GM12875 (cell line): ENCODE results near the gene FGGY.

Experiments
- H3K4me3 ChIP-seq: one replicate; pipeline ENCODE4 v1.5.1; 2011; ENCODE audit warnings: low read depth, low read length, control low read depth
- CTCF ChIP-seq: IDR thresholded peaks from 2 replicates; pipeline ENCODE4 v1.5.1; 2011; ENCODE audit warnings: low read depth, mild to moderate bottlenecking, control low read depth, inconsistent platforms, low read length, moderate library complexity, borderline replicate concordance; ENCODE audit not compliant: insufficient read depth

The FGGY gene

DNA sequence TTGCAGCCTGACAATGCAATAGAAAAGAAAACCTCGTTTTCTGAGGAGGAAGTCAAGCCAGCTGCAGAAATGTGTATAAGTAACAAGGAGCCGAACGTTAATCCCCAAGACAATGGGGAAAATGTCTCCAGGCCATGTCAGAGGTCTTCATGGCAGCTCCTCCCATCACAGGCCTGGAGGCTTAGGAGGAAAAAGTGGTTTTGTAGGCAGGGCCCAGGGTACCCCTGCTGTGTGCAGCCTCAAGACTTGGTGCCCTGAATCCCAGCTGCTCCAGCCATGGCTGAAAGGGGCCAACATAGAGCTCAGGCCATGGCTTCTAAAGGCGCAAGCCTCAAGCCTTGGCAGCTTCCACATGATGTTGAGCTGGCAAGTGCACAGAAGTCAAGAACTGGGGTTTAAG lies 439.9 kb downstream of the FGGY start:
- no peak overlapping the region for H3K4me3 ChIP-seq
- no peak for TF ChIP-seq CTCF

DNA sequence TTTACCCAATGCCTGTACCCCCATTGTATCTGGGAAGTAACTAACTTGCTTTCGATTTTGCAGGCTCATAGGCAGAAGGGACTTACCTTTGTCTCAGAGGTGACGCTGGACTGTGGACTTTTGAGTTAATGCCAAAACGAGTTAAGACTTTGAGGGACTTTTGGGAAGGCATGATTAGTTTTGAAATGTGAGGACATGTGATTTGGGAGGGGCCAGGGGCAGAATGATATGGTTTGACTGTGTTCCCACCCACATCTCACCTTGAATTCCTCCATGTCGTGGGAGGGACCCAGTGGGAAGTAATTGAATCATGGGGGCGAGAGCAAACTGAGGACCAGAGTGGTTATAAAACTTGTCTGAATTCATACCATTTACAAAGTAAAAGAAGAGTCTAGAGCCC lies 440.7 kb downstream of the FGGY start:
- TF ChIP-seq CTCF = no peak
- H3K4me3 ChIP-seq = no peak overlapping the region

DNA sequence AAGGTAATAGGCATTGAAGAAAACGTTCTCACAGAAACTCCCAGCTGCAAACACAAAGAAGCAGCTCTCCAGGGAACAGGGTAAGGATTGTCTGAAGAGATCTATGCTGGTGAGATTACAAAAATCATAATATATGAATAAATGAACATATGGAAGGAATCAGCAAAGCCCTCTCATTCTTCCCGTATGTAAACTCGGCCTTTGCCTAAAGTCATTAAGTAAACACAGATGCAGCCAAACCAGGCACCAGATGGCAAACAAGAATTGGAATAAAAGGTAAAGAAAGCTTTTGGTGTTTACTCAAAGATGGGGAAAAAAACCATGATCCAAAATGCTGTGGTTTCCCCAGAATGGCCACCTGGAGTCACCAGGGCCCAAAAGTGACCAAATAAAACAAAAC lies 441.3 kb downstream of the FGGY start:
- H3K4me3 ChIP-seq = no peak overlapping the region
- no peak for TF ChIP-seq CTCF

GRCh38 chr1:59738591-59739015 lies 441.7 kb downstream of the FGGY start:
- TF ChIP-seq CTCF = no peak
- no peak overlapping the region for H3K4me3 ChIP-seq

DNA sequence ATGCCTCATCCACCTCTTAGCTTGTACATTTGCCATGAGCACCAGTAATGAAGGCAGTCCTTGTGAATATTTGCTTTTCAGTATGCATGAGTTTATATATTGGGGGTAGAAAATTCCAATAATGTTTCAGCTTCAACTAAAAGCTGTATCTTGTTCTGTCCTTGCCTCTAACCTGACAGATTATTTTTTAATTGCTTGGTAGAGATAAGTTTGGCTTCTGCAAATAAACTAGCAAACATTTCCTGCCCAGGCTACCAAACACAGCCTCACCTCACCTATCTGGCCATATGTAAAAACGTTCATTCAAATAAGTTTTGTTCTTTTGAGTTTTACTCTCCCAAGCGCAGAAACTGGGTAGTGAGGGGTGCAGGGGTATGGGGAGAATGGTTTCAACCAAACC lies 442.2 kb downstream of the FGGY start:
- TF ChIP-seq CTCF = no peak
- H3K4me3 ChIP-seq = no peak overlapping the region

DNA sequence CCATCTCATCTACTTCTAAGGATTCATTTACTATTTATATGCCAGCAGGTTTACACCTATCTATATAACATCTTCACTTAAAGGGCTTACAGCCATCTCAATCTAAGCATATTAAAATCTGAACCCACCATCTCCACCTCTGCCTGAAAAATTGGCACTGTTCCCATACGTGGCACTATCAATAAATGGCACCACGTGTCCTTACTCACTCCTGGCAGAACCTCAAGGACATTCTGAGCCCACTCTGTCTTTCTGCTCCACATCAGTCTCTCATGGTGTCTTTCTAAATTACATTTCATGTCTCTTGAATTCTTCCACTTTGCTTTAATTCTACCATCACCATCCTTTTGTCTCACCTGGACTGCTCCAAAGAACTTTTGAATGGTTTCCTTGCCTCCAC lies 445.6 kb downstream of the FGGY start:
- no peak for TF ChIP-seq CTCF
- H3K4me3 ChIP-seq = no peak overlapping the region

GRCh38 chr1:59743324-59744091 lies 446.6 kb downstream of the FGGY start:
- no peak overlapping the region for H3K4me3 ChIP-seq
- no peak for TF ChIP-seq CTCF
